Measurements from ENCODE around the gene ABHD6. TPM values are rescaled to one million over a fixed set of nuclear protein-coding genes. Genes with fewer than 3 reads are reported as not detected.
A peak's percentile ranks its signal among the peaks of the same experiment; 100 is the strongest.
"Not testable (repeated sequence)": the region's sequence is repeated elsewhere in the genome, so short reads cannot be mapped to it uniquely, and the experiment has no call there.

Gene ABHD6
- total RNA-seq, 1 experiment from 2014 or later, result 11.6 TPM

- no peak for DNase-seq (ENCODE audit: low read depth)
Measured at GRCh38 chr3:58321791-58322190, 84.2 kb downstream of the ABHD6 start.

GRCh38 chr3:58322793-58323192, 85.2 kb downstream of the ABHD6 start:
- DNase-seq (ENCODE audit: low read depth), result no peak

- DNase-seq (ENCODE audit: low read depth), result no peak
Measured at GRCh38 chr3:58323529-58324390, 86.2 kb downstream of the ABHD6 start.

- DNase-seq (ENCODE audit: low read depth), result no peak
Measured at GRCh38 chr3:58324391-58325390, 87.1 kb downstream of the ABHD6 start.

GRCh38 chr3:58325525-58325992, 88.0 kb downstream of the ABHD6 start:
- DNase-seq (ENCODE audit: low read depth), result peak; percentile 24

GRCh38 chr3:58326267-58326900, 88.8 kb downstream of the ABHD6 start:
- no peak for DNase-seq (ENCODE audit: low read depth)

GRCh38 chr3:58329150-58329921, 91.7 kb downstream of the ABHD6 start:
- no peak for DNase-seq (ENCODE audit: low read depth)

GRCh38 chr3:58329922-58330413, 92.4 kb downstream of the ABHD6 start:
- no peak for DNase-seq (ENCODE audit: low read depth)

GRCh38 chr3:58331593-58332152, 94.1 kb downstream of the ABHD6 start:
- DNase-seq (ENCODE audit: low read depth), result no peak

GRCh38 chr3:58332575-58333188, 95.1 kb downstream of the ABHD6 start, which contains the start of gene PXK:
PXK (plus strand) TSS chr3:58332892; CDS start chr3:58332989, 97 bp downstream.
- DNase-seq (ENCODE audit: low read depth), result peak; percentile 60

- peak; percentile 35 for DNase-seq (ENCODE audit: low read depth)
Measured at GRCh38 chr3:58333206-58334012, 95.8 kb downstream of the ABHD6 start.

- DNase-seq (ENCODE audit: low read depth), result no peak
Measured at GRCh38 chr3:58334013-58334321, 96.4 kb downstream of the ABHD6 start.

- DNase-seq (ENCODE audit: low read depth), result no peak
Measured at GRCh38 chr3:58334506-58334884, 96.9 kb downstream of the ABHD6 start.

GRCh38 chr3:58335652-58335947, 98.0 kb downstream of the ABHD6 start:
- DNase-seq (ENCODE audit: low read depth), result no peak

- DNase-seq (ENCODE audit: low read depth), result peak; percentile 89
Measured at GRCh38 chr3:58336135-58336882, 98.7 kb downstream of the ABHD6 start.

GRCh38 chr3:58337190-58337589, 99.6 kb downstream of the ABHD6 start:
- DNase-seq (ENCODE audit: low read depth), result no peak

GRCh38 chr3:58339146-58339545, 101.6 kb downstream of the ABHD6 start:
- not testable (repeated sequence) for DNase-seq (ENCODE audit: low read depth)

- DNase-seq (ENCODE audit: low read depth), result no peak
Measured at GRCh38 chr3:58340594-58341244, 103.1 kb downstream of the ABHD6 start.
